ENCODE data around the gene SLC66A2.
"Not testable (repeated sequence)": the region's sequence is repeated elsewhere in the genome, so short reads cannot be mapped to it uniquely, and the experiment has no call there.

The SLC66A2 gene

GRCh38 chr18:79879566-79879965 is 71.9 kb downstream of the SLC66A2 start:
- DNase-seq (ENCODE audit: low spot score), result no peak

- no peak for DNase-seq (ENCODE audit: low spot score)
These were observed 72.6 kb downstream of the SLC66A2 start for GRCh38 chr18:79878741-79879378.

GRCh38 chr18:79878246-79878645 is 73.2 kb downstream of the SLC66A2 start:
- DNase-seq (ENCODE audit: low spot score), result not testable (repeated sequence)

GRCh38 chr18:79877163-79878091 is 74.0 kb downstream of the SLC66A2 start:
- no peak for DNase-seq (ENCODE audit: low spot score)

- DNase-seq (ENCODE audit: low spot score), result no peak
These were observed 75.0 kb downstream of the SLC66A2 start for GRCh38 chr18:79876497-79876896.

GRCh38 chr18:79875931-79876461 is 75.5 kb downstream of the SLC66A2 start:
- DNase-seq (ENCODE audit: low spot score), result no peak

GRCh38 chr18:79875531-79875919 is 75.9 kb downstream of the SLC66A2 start:
- DNase-seq (ENCODE audit: low spot score), result no peak

GRCh38 chr18:79874553-79875530 is 76.6 kb downstream of the SLC66A2 start:
- DNase-seq (ENCODE audit: low spot score), result no peak

- no peak for DNase-seq (ENCODE audit: low spot score)
These were observed 77.9 kb downstream of the SLC66A2 start for GRCh38 chr18:79873449-79874110.

GRCh38 chr18:79872527-79873444 is 78.7 kb downstream of the SLC66A2 start:
- no peak for DNase-seq (ENCODE audit: low spot score)

GRCh38 chr18:79871481-79872091 is 79.9 kb downstream of the SLC66A2 start:
- no peak for DNase-seq (ENCODE audit: low spot score)

- no peak for DNase-seq (ENCODE audit: low spot score)
These were observed 80.4 kb downstream of the SLC66A2 start for GRCh38 chr18:79871026-79871390.

- DNase-seq (ENCODE audit: low spot score), result no peak
These were observed 81.0 kb downstream of the SLC66A2 start for GRCh38 chr18:79870301-79871025.

- DNase-seq (ENCODE audit: low spot score), result no peak
These were observed 81.7 kb downstream of the SLC66A2 start for GRCh38 chr18:79869591-79870300.

GRCh38 chr18:79868811-79869541 is 82.5 kb downstream of the SLC66A2 start:
- no peak for DNase-seq (ENCODE audit: low spot score)

GRCh38 chr18:79868168-79868784 is 83.2 kb downstream of the SLC66A2 start:
- no peak for DNase-seq (ENCODE audit: low spot score)

GRCh38 chr18:79867666-79868065 is 83.8 kb downstream of the SLC66A2 start:
- DNase-seq (ENCODE audit: low spot score), result no peak
